Measurements from ENCODE around the gene GMPPA.

- TF ChIP-seq POLR2A (IDR thresholded peaks at IDR 0.05) (no peak), CTCF (IDR thresholded peaks at IDR 0.05) (no peak), EP300 (IDR thresholded peaks at IDR 0.05) (no peak)
Observed at GRCh38 chr2:219511547-219512325, 13.0 kb downstream of the GMPPA start.
